Testis (tissue), 2 donors: Measurements from ENCODE around the gene ZFAND2B.

Experiments
- CTCF ChIP-seq, 3 experiments: fragments of 450-650 bp in 2 of 3; fragments of 200-600 bp in 1 of 3; sonication (generic) in 1 of 3; IDR thresholded peaks; one replicate each; pipeline ENCODE4 v1.5.1; 2016 to 2019; ENCODE audit warnings: antibody characterized with exemption in 3 of 3, mild to moderate bottlenecking in 2 of 3, moderate library complexity in 1 of 3
- POLR2A ChIP-seq: fragments of 450-650 bp; IDR thresholded peaks from one replicate; pipeline ENCODE4 v1.6.1; 2017; ENCODE audit warnings: antibody characterized with exemption, mild to moderate bottlenecking, moderate library complexity

- TF ChIP-seq CTCF (IDR thresholded peaks at IDR 0.05) = no peak
- TF ChIP-seq POLR2A = no peak
Observed at GRCh38 chr2:219221957-219222518, 15.5 kb downstream of the ZFAND2B start.
